Neural progenitor cell (in vitro differentiated cells): Measurements from ENCODE around the gene DUSP2. TPM values are rescaled to one million over a fixed set of nuclear protein-coding genes. Genes with fewer than 3 reads are reported as not detected.
A peak's percentile ranks its signal among the peaks of the same experiment; 100 is the strongest.

Experiments
- DNase-seq: peaks from one replicate; pipeline ENCODE4 v3.0.0-alpha.2; 2016; ENCODE audit warnings: low spot score
- H2AFZ ChIP-seq: fragments of 200-600 bp; sonication (generic); replicated peaks from 2 replicates; pipeline ENCODE4 v1.6.1; 2016; ENCODE audit warnings: antibody characterized with exemption
- H3F3A ChIP-seq: fragments of 200-600 bp; sonication (generic); 2 replicates; pipeline ENCODE4 v1.6.1; 2016; ENCODE audit warnings: antibody characterized with exemption, low read depth
- H3K27ac ChIP-seq: fragments of 200-600 bp; sonication (generic); 2 replicates; pipeline ENCODE4 v1.5.1; 2016; ENCODE audit warnings: mild to moderate bottlenecking
- H3K27me3 ChIP-seq: fragments of 200-600 bp; sonication (generic); 2 replicates; pipeline ENCODE4 v1.6.1; 2016; ENCODE audit warnings: mild to moderate bottlenecking, moderate library complexity
- H3K36me3 ChIP-seq: fragments of 200-600 bp; sonication (generic); 2 replicates; pipeline ENCODE4 v1.5.1; 2016
- H3K4me1 ChIP-seq: fragments of 200-600 bp; sonication (generic); 2 replicates; pipeline ENCODE4 v1.6.1; 2016; ENCODE audit warnings: mixed run types
- H3K4me2 ChIP-seq: fragments of 200-600 bp; sonication (generic); 2 replicates; pipeline ENCODE4 v1.6.1; 2016
- H3K4me3 ChIP-seq: fragments of 200-600 bp; sonication (generic); 2 replicates; pipeline ENCODE4 v1.5.1; 2016
- H3K79me2 ChIP-seq: fragments of 200-600 bp; sonication (generic); 2 replicates; pipeline ENCODE4 v1.6.1; 2016; ENCODE audit warnings: low read depth
- H3K9ac ChIP-seq: fragments of 200-600 bp; sonication (generic); 2 replicates; pipeline ENCODE4 v1.6.1; 2016
- H3K9me3 ChIP-seq: fragments of 200-600 bp; sonication (generic); 2 replicates; pipeline ENCODE4 v1.5.1; 2016; ENCODE audit warnings: low read depth
- H4K20me1 ChIP-seq: fragments of 200-600 bp; sonication (generic); 2 replicates; pipeline ENCODE4 v1.6.1; 2016; ENCODE audit warnings: low read depth
- H3K27ac Mint-ChIP-seq: 3 replicates; pipeline ENCODE4 v1.8.0; 2021; ENCODE audit warnings: mixed read lengths
- H3K27me3 Mint-ChIP-seq: 2 replicates; pipeline ENCODE4 v1.8.0; 2022; ENCODE audit warnings: low read depth, mild to moderate bottlenecking, inconsistent platforms, moderate library complexity, mixed read lengths; ENCODE audit not compliant: insufficient read depth
- H3K36me3 Mint-ChIP-seq: 3 replicates; pipeline ENCODE4 v1.8.0; 2021; ENCODE audit warnings: mixed read lengths
- H3K4me1 Mint-ChIP-seq: 3 replicates; pipeline ENCODE4 v1.8.0; 2021; ENCODE audit warnings: mixed read lengths
- H3K4me3 Mint-ChIP-seq: 3 replicates; pipeline ENCODE4 v1.8.0; 2021; ENCODE audit warnings: mild to moderate bottlenecking, moderate library complexity, mixed read lengths
- H3K9me3 Mint-ChIP-seq: 3 replicates; pipeline ENCODE4 v1.8.0; 2020; ENCODE audit warnings: mixed read lengths
- CTCF ChIP-seq: fragments of 200-600 bp; sonication (generic); IDR thresholded peaks from 2 replicates; pipeline ENCODE4 v1.5.1; 2017; ENCODE audit warnings: antibody characterized with exemption, mild to moderate bottlenecking
- EZH2 ChIP-seq: fragments of 200-600 bp; sonication (generic); IDR thresholded peaks from 2 replicates; pipeline ENCODE4 v1.6.1; 2017; ENCODE audit warnings: antibody characterized with exemption, mild to moderate bottlenecking, moderate library complexity
- EZH2phosphoT487 ChIP-seq: fragments of 200-600 bp; sonication (generic); IDR thresholded peaks from 2 replicates; pipeline ENCODE4 v1.6.1; 2017; ENCODE audit warnings: antibody characterized with exemption
- total RNA-seq: library from RNA; depleted of rRNA; stranded (reverse); fragments of >200 nt; gene quantifications from 2 replicates; pipeline ENCODE4 v1.2.3, GENCODE V29; 2015; ENCODE audit warnings: low replicate concordance

The DUSP2 gene
- total RNA-seq, 1 donor from 2014 or later, result not detected

- H3K27ac ChIP-seq, result no peak overlapping the region
- H3K4me1 Mint-ChIP-seq, result peaks cover 14% of the 10 kb centered on the region
- no peak overlapping the region for H3K27ac Mint-ChIP-seq
- no peak overlapping the region for H3K4me3 ChIP-seq
- H3K36me3 ChIP-seq, result no peaks in the 10 kb centered on the region
- H3K27me3 ChIP-seq, result no peaks in the 10 kb centered on the region
- peak overlapping the region; percentile 44 for H3K4me3 Mint-ChIP-seq
- H3K4me1 ChIP-seq, result peaks cover 2% of the 10 kb centered on the region
- no peaks in the 10 kb centered on the region for H3F3A ChIP-seq
- H3K27me3 Mint-ChIP-seq, result peaks cover 7% of the 10 kb centered on the region
- H3K4me2 ChIP-seq, result no peak overlapping the region
- H3K9ac ChIP-seq, result no peak overlapping the region
- peaks cover 2% of the 10 kb centered on the region for H3K9me3 Mint-ChIP-seq
- no peaks in the 10 kb centered on the region for H3K79me2 ChIP-seq
- H4K20me1 ChIP-seq, result no peaks in the 10 kb centered on the region
- no peak for DNase-seq
- no peaks in the 10 kb centered on the region for H3K9me3 ChIP-seq
- TF ChIP-seq CTCF (no peak), EZH2phosphoT487 (no peak), EZH2 (no peak)
- no peaks in the 10 kb centered on the region for H3K36me3 Mint-ChIP-seq
- no peak overlapping the region for H2AFZ ChIP-seq
Measured at GRCh38 chr2:96159084-96159830, 14.0 kb upstream of the DUSP2 start.

GRCh38 chr2:96158554-96158940, 13.3 kb upstream of the DUSP2 start:
- Histone ChIP-seq H3K79me2 (no peaks in the 10 kb centered on the region), H3K9ac (no peak overlapping the region), H3K27ac (no peak overlapping the region), H3K4me2 (no peak overlapping the region), H3K4me1 (no peaks in the 10 kb centered on the region), H4K20me1 (no peaks in the 10 kb centered on the region), H3F3A (no peaks in the 10 kb centered on the region), H3K9me3 (no peaks in the 10 kb centered on the region), H3K27me3 (no peaks in the 10 kb centered on the region), H3K4me3 (no peak overlapping the region), H2AFZ (no peak overlapping the region), H3K36me3 (no peaks in the 10 kb centered on the region)
- Mint-ChIP-seq H3K27me3 (peaks cover 9% of the 10 kb centered on the region), H3K4me1 (peaks cover 11% of the 10 kb centered on the region), H3K27ac (no peak overlapping the region), H3K9me3 (peaks cover 2% of the 10 kb centered on the region), H3K36me3 (no peaks in the 10 kb centered on the region), H3K4me3 (no peak overlapping the region)
- no peak for DNase-seq
- TF ChIP-seq EZH2phosphoT487, result no peak
- TF ChIP-seq CTCF, result no peak

GRCh38 chr2:96157649-96158553, 12.7 kb upstream of the DUSP2 start:
- peaks cover 14% of the 10 kb centered on the region for H3K27me3 Mint-ChIP-seq
- H3K9ac ChIP-seq, result no peak overlapping the region

More at GRCh38 chr2:96157649-96158553, 12.7 kb upstream of the DUSP2 start:
- Histone ChIP-seq H3K36me3 (no peaks in the 10 kb centered on the region), H4K20me1 (no peaks in the 10 kb centered on the region), H3F3A (no peaks in the 10 kb centered on the region), H2AFZ (no peak overlapping the region), H3K4me3 (no peak overlapping the region), H3K27me3 (no peaks in the 10 kb centered on the region), H3K4me1 (peaks cover 4% of the 10 kb centered on the region), H3K4me2 (no peak overlapping the region), H3K9me3 (no peaks in the 10 kb centered on the region), H3K79me2 (no peaks in the 10 kb centered on the region), H3K27ac (no peak overlapping the region)
- Mint-ChIP-seq H3K9me3 (peaks cover 2% of the 10 kb centered on the region), H3K36me3 (no peaks in the 10 kb centered on the region), H3K4me1 (peaks cover 18% of the 10 kb centered on the region), H3K4me3 (no peak overlapping the region), H3K27ac (peak overlapping the region; percentile 29)
- no peak for DNase-seq
- no peak for TF ChIP-seq EZH2phosphoT487
- no peak for TF ChIP-seq CTCF
- no peak for TF ChIP-seq EZH2
